Liver (tissue), 3 donors: ENCODE results near the gene PPA1.

Experiments
- GABPA ChIP-seq, 2 donors: IDR thresholded peaks in 1 of 2; conservative IDR thresholded peaks in 1 of 2; 2 replicates each; pipeline ENCODE4 v1.6.1; 2016; ENCODE audit warnings: antibody characterized with exemption in 2 of 2, mild to moderate bottlenecking in 1 of 2, moderate library complexity in 1 of 2
- HNF4A ChIP-seq, 2 donors: conservative IDR thresholded peaks; 2 replicates each; pipeline ENCODE4 v1.6.1; 2016; ENCODE audit warnings: antibody characterized with exemption in 2 of 2, mild to moderate bottlenecking in 2 of 2
- RAD21 ChIP-seq, 2 donors: IDR thresholded peaks; 2 replicates each; pipeline ENCODE4 v1.6.1; 2016; ENCODE audit warnings: antibody characterized with exemption in 2 of 2, mild to moderate bottlenecking in 2 of 2
- RXRA ChIP-seq, 2 donors: IDR thresholded peaks; 2 replicates each; pipeline ENCODE4 v1.6.1; 2017 to 2018; ENCODE audit warnings: antibody characterized with exemption in 2 of 2, mild to moderate bottlenecking in 1 of 2
- SP1 ChIP-seq: IDR thresholded peaks from 2 replicates; pipeline ENCODE4 v1.6.1; 2018; ENCODE audit warnings: antibody characterized with exemption, mild to moderate bottlenecking
- TAF1 ChIP-seq: conservative IDR thresholded peaks from 2 replicates; pipeline ENCODE4 v1.6.1; 2016; ENCODE audit warnings: antibody characterized with exemption, mild to moderate bottlenecking
- YY1 ChIP-seq: IDR thresholded peaks from 2 replicates; pipeline ENCODE4 v1.6.1; 2016; ENCODE audit warnings: antibody characterized with exemption, mild to moderate bottlenecking
- TF ChIP-seq, protein P1 (sequence below): fragments of 150-350 bp; IDR thresholded peaks from 2 replicates; pipeline ENCODE4 v1.5.1; 2017; ENCODE audit warnings: improper control_type of control experiment, low read depth, low read length; ENCODE audit not compliant: missing input control
- TF ChIP-seq, protein P2 (sequence below): IDR thresholded peaks from 2 replicates; pipeline ENCODE4 v1.6.1; 2016; ENCODE audit warnings: antibody characterized with exemption
- donor health status: healthy.
- donor health status: healthy.

GRCh38 chr10:70164163-70164562 is 69.1 kb downstream of the PPA1 start:
- TF ChIP-seq, protein P1, sequence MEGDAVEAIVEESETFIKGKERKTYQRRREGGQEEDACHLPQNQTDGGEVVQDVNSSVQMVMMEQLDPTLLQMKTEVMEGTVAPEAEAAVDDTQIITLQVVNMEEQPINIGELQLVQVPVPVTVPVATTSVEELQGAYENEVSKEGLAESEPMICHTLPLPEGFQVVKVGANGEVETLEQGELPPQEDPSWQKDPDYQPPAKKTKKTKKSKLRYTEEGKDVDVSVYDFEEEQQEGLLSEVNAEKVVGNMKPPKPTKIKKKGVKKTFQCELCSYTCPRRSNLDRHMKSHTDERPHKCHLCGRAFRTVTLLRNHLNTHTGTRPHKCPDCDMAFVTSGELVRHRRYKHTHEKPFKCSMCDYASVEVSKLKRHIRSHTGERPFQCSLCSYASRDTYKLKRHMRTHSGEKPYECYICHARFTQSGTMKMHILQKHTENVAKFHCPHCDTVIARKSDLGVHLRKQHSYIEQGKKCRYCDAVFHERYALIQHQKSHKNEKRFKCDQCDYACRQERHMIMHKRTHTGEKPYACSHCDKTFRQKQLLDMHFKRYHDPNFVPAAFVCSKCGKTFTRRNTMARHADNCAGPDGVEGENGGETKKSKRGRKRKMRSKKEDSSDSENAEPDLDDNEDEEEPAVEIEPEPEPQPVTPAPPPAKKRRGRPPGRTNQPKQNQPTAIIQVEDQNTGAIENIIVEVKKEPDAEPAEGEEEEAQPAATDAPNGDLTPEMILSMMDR, result no peak
- TF ChIP-seq GABPA (IDR thresholded peaks at IDR 0.05 in 1 of 2, conservative IDR thresholded peaks at IDR 0.05 in 1 of 2) (no peak), YY1 (no peak), SP1 (no peak), RAD21 (IDR thresholded peaks at IDR 0.05) (no peak), HNF4A (conservative IDR thresholded peaks at IDR 0.05) (no peak), TAF1 (no peak), RXRA (IDR thresholded peaks at IDR 0.05) (no peak)
- TF ChIP-seq, protein P2, sequence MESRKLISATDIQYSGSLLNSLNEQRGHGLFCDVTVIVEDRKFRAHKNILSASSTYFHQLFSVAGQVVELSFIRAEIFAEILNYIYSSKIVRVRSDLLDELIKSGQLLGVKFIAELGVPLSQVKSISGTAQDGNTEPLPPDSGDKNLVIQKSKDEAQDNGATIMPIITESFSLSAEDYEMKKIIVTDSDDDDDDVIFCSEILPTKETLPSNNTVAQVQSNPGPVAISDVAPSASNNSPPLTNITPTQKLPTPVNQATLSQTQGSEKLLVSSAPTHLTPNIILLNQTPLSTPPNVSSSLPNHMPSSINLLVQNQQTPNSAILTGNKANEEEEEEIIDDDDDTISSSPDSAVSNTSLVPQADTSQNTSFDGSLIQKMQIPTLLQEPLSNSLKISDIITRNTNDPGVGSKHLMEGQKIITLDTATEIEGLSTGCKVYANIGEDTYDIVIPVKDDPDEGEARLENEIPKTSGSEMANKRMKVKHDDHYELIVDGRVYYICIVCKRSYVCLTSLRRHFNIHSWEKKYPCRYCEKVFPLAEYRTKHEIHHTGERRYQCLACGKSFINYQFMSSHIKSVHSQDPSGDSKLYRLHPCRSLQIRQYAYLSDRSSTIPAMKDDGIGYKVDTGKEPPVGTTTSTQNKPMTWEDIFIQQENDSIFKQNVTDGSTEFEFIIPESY, result no peak
